Glutamatergic neuron (in vitro differentiated cells): ENCODE data around the gene FBXO28. TPM values are rescaled to one million over a fixed set of nuclear protein-coding genes. Genes with fewer than 3 reads are reported as not detected.
A peak's percentile ranks its signal among the peaks of the same experiment; 100 is the strongest.

Experiments
- DNase-seq: peaks from one replicate; pipeline ENCODE4 v3.0.0; 2022
- H3K27ac Mint-ChIP-seq: one replicate; pipeline ENCODE4 v1.8.0; 2020; ENCODE audit warnings: mild to moderate bottlenecking, mixed read lengths, inconsistent platforms; ENCODE audit not compliant: unreplicated experiment
- H3K27me3 Mint-ChIP-seq: one replicate; pipeline ENCODE4 v1.8.0; 2020; ENCODE audit warnings: mild to moderate bottlenecking, moderate library complexity, mixed read lengths, inconsistent platforms; ENCODE audit not compliant: unreplicated experiment
- H3K36me3 Mint-ChIP-seq: one replicate; pipeline ENCODE4 v1.8.0; 2020; ENCODE audit warnings: mild to moderate bottlenecking, mixed read lengths, inconsistent platforms; ENCODE audit not compliant: unreplicated experiment
- H3K4me1 Mint-ChIP-seq: one replicate; pipeline ENCODE4 v1.8.0; 2020; ENCODE audit warnings: mild to moderate bottlenecking, low read depth, mixed read lengths, inconsistent platforms; ENCODE audit not compliant: unreplicated experiment
- H3K4me3 Mint-ChIP-seq: one replicate; pipeline ENCODE4 v1.8.0; 2020; ENCODE audit warnings: mild to moderate bottlenecking, mixed read lengths, inconsistent platforms; ENCODE audit not compliant: unreplicated experiment
- H3K9me3 Mint-ChIP-seq: one replicate; pipeline ENCODE4 v1.8.0; 2020; ENCODE audit warnings: mild to moderate bottlenecking, moderate library complexity, mixed read lengths, inconsistent platforms; ENCODE audit not compliant: unreplicated experiment
- total RNA-seq: library from RNA; stranded (reverse); fragmentation: NEBNext Ultra II Directional; extraction: Animal tissue kit (Norgen Biotek cat#: 25700); gene quantifications from one replicate; pipeline ENCODE4 v1.2.1, GENCODE V29; 2021; ENCODE audit not compliant: unreplicated experiment
- TF ChIP-seq, protein P1 (sequence below): fragments of 200-600 bp; sonication (generic); IDR thresholded peaks from one replicate; pipeline ENCODE4 v1.5.0; 2021; ENCODE audit not compliant: partially characterized antibody, unreplicated experiment

Gene FBXO28
- total RNA-seq, 1 donor from 2014 or later, result 29.4 TPM

DNA sequence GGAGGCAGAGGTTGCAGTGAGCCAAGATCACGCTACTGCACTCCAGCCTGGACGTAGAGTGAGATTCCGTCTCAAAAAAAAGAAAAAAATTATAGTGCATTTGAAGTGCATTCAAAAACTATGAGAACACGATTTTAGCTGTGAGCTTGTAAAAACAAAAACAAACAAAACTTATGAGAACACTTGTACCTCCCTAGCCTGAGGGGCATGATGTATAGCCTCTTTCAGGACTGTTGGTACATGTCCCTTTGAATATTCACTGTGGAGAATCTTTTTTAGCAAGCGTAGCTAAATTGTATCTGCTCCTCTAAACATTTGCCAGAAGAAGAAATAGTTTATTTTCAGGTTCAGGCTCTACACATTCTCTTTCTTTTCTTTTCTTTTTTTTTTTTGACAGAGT, 59.6 kb downstream of the FBXO28 start:
- Mint-ChIP-seq H3K9me3 (peaks cover 2% of the 10 kb centered on the region), H3K4me1 (peaks cover 4% of the 10 kb centered on the region)

DNA sequence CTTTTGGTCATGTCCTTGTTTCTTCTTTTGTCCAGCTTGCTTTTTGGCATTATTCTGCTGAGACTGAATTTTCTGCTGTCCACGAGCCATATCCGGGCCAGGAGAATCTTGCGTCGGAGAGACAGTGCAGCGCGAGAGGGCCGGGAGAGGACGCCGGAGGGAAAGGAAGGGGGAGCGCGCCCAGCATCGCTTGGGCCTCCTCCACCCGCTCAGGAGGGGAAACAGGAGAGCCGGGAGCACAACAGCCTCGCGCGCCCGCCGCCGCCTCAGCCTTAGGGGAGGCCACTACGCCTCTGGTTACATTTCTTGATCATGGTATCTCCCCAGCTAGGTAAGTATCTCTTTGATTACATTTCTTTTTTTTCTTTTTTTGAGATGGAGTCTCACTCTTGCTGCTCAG, 61.7 kb downstream of the FBXO28 start:
- peaks cover 4% of the 10 kb centered on the region for H3K36me3 Mint-ChIP-seq
- peaks cover 2% of the 10 kb centered on the region for H3K9me3 Mint-ChIP-seq
- TF ChIP-seq, protein P1, sequence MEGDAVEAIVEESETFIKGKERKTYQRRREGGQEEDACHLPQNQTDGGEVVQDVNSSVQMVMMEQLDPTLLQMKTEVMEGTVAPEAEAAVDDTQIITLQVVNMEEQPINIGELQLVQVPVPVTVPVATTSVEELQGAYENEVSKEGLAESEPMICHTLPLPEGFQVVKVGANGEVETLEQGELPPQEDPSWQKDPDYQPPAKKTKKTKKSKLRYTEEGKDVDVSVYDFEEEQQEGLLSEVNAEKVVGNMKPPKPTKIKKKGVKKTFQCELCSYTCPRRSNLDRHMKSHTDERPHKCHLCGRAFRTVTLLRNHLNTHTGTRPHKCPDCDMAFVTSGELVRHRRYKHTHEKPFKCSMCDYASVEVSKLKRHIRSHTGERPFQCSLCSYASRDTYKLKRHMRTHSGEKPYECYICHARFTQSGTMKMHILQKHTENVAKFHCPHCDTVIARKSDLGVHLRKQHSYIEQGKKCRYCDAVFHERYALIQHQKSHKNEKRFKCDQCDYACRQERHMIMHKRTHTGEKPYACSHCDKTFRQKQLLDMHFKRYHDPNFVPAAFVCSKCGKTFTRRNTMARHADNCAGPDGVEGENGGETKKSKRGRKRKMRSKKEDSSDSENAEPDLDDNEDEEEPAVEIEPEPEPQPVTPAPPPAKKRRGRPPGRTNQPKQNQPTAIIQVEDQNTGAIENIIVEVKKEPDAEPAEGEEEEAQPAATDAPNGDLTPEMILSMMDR, result no peak
- peaks cover 4% of the 10 kb centered on the region for H3K4me1 Mint-ChIP-seq
- peaks cover 1% of the 10 kb centered on the region for H3K27me3 Mint-ChIP-seq
- peak overlapping the region; percentile 46 for H3K4me3 Mint-ChIP-seq
- H3K27ac Mint-ChIP-seq, result no peak overlapping the region
- peak; percentile 77 for DNase-seq

More for the DNA sequence above, 59.6 kb downstream of the FBXO28 start:
- peaks cover 1% of the 10 kb centered on the region for H3K27me3 Mint-ChIP-seq
- TF ChIP-seq, protein P1, result no peak
- no peak overlapping the region for H3K27ac Mint-ChIP-seq
- no peak for DNase-seq
- H3K36me3 Mint-ChIP-seq, result peaks cover 4% of the 10 kb centered on the region
- H3K4me3 Mint-ChIP-seq, result no peak overlapping the region

DNA sequence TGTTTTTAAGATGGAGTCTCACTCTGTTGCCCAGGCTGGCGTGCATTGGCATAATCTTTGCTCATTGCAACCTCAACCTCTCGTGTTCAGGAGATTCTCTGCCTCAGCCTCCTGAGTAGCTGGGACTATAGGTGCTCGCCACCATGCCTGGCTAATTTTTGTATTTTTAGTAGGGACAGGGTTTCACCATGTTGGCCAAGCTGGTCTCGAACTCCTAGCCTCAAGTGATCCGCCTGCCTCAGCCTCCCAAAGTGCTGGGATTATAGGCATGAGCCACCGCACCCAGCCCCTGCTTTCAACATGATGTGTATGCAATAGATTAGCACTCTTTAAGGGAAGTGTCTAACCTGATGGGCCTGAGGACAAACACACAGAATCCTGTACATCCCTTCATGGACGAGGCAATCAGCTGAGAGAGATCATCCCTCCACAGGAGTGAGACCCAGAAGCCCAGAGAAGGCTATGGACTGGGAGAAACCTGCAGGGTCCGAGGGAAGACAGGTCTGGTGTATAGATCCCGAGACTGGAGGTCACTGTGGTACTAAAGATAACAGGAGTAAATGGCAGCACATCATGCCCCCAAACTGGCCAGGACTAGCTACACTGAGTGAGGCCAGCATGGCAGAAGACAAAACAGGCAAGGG, 63.6 kb downstream of the FBXO28 start:
- Mint-ChIP-seq H3K9me3 (peaks cover 6% of the 10 kb centered on the region), H3K36me3 (no peaks in the 10 kb centered on the region), H3K4me3 (no peak overlapping the region), H3K27ac (no peak overlapping the region), H3K27me3 (peaks cover 5% of the 10 kb centered on the region), H3K4me1 (peaks cover 8% of the 10 kb centered on the region)
- TF ChIP-seq, protein P1, result no peak
- no peak for DNase-seq

DNA sequence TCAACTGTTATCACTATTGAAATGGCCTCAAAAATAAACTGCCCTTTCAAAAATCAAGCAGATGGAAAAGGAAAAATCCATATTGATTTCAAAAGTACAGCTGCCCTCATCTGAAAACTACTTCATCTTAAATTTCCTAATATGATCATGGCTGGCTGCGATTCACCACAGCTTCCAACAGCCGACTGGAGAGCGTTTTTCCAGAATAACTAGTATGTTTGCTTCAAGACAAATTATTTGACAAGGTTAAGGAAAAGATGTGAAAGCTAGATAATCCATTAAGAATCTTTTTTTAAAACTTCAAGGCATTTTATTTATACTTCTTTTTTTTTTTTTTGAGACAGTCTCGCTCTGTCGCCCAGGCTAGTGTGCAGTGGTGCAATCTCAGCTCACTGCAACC, 65.0 kb downstream of the FBXO28 start:
- H3K9me3 Mint-ChIP-seq, result peaks cover 7% of the 10 kb centered on the region
- H3K27ac Mint-ChIP-seq, result no peak overlapping the region
- TF ChIP-seq, protein P1, result no peak
- no peak for DNase-seq
- H3K36me3 Mint-ChIP-seq, result no peaks in the 10 kb centered on the region
- peaks cover 10% of the 10 kb centered on the region for H3K4me1 Mint-ChIP-seq
- peaks cover 9% of the 10 kb centered on the region for H3K27me3 Mint-ChIP-seq
- H3K4me3 Mint-ChIP-seq, result no peak overlapping the region

DNA sequence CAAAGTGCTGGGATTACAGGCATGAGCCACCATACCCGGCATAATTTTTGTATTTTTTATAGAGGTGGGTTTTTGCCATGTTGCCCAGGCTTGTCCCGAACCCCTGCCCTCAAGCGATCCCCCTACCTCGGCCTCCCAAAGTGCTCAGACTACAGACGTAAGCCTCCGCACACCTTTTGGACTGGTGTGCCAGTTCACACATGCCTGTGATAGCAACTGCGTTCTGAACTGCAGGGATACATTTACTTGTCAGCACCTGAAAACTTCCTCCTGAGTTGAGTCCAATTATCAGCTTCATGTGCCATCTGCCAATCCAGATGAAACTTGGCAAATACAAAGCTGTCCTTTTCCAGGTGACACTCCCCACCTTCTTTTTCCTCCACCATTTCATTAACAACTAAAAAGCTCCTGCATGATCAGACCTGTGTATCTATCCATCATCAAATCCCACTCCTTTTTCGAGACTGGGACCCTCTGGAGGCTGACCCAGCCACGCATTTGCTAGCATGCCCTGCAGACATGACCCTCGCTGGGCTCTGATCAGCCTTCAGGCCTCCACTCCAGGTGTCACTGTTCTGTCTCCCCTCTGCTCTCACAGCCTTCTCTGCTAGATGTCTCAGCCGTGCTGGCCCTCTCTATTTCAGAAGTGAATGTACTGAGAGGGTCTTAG, 67.0 kb downstream of the FBXO28 start:
- no peak overlapping the region for H3K27ac Mint-ChIP-seq
- TF ChIP-seq, protein P1, result no peak
- no peaks in the 10 kb centered on the region for H3K36me3 Mint-ChIP-seq
- DNase-seq, result no peak
- peaks cover 15% of the 10 kb centered on the region for H3K9me3 Mint-ChIP-seq
- H3K4me1 Mint-ChIP-seq, result peaks cover 14% of the 10 kb centered on the region
- H3K4me3 Mint-ChIP-seq, result no peak overlapping the region
- H3K27me3 Mint-ChIP-seq, result peaks cover 10% of the 10 kb centered on the region
